ENCODE measurements around the gene C11orf87. TPM values are rescaled to one million over a fixed set of nuclear protein-coding genes. Genes with fewer than 3 reads are reported as not detected.

The C11orf87 gene
- total RNA-seq, result not detected in 2 replicates

GRCh38 chr11:109421981-109422869, at the start of gene C11orf87:
TSS of gene C11orf87 (plus strand) at chr11:109422190. CDS start at chr11:109423634, 1,444 bp downstream.
- FAIRE-seq, result no peak
- Histone ChIP-seq H3K27me3 (ENCODE audit: control insufficient read depth, insufficient read depth, low read length) (peaks cover 22% of the 10 kb centered on the region), H3K4me3 (ENCODE audit: low read depth, low read length) (peak within 1 kb of the TSS; percentile 9)

DNA sequence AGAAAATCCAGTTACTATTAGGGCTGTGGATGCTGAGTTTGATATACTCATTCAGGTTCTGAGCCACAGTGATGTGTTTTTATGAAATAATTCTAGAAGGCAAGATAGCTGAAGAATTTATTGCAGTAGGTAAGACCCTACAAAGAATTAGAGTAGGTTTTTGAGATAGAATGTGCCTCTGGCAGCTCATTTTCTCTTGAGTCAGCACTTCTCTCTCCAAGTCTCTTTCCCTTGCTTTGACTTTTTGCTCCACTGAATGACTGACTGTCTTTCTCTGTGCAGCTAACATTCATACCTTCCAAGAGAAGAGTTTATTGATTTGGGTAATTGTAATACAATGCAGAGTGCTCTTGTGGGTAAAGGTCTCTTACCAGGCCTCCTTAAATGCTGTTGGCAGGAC, 48.0 kb upstream of the C11orf87 start:
- H3K4me3 ChIP-seq (ENCODE audit: low read depth, low read length), result no peak overlapping the region
- no peaks in the 10 kb centered on the region for H3K27me3 ChIP-seq (ENCODE audit: control insufficient read depth, insufficient read depth, low read length)
- TF ChIP-seq, protein P1, sequence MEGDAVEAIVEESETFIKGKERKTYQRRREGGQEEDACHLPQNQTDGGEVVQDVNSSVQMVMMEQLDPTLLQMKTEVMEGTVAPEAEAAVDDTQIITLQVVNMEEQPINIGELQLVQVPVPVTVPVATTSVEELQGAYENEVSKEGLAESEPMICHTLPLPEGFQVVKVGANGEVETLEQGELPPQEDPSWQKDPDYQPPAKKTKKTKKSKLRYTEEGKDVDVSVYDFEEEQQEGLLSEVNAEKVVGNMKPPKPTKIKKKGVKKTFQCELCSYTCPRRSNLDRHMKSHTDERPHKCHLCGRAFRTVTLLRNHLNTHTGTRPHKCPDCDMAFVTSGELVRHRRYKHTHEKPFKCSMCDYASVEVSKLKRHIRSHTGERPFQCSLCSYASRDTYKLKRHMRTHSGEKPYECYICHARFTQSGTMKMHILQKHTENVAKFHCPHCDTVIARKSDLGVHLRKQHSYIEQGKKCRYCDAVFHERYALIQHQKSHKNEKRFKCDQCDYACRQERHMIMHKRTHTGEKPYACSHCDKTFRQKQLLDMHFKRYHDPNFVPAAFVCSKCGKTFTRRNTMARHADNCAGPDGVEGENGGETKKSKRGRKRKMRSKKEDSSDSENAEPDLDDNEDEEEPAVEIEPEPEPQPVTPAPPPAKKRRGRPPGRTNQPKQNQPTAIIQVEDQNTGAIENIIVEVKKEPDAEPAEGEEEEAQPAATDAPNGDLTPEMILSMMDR (IDR thresholded peaks at IDR 0.05; ENCODE audit: insufficient read depth, low read length, severe bottlenecking), result no peak
- FAIRE-seq (no peak), DNase-seq (ENCODE audit: low read depth) (no peak)
- H3K36me3 ChIP-seq (ENCODE audit: control insufficient read depth, insufficient read depth, low read length), result no peaks in the 10 kb centered on the region

More at GRCh38 chr11:109421981-109422869, at the start of gene C11orf87:
- no peak for DNase-seq (ENCODE audit: low read depth)
- H3K36me3 ChIP-seq (ENCODE audit: control insufficient read depth, insufficient read depth, low read length), result no peaks in the 10 kb centered on the region
- TF ChIP-seq, protein P1 (IDR thresholded peaks at IDR 0.05; ENCODE audit: insufficient read depth, low read length, severe bottlenecking), result no peak

- FAIRE-seq (no peak), DNase-seq (ENCODE audit: low read depth) (peak; percentile 18)
- H3K27me3 ChIP-seq (ENCODE audit: control insufficient read depth, insufficient read depth, low read length), result no peaks in the 10 kb centered on the region
These were observed 47.5 kb upstream of the C11orf87 start for GRCh38 chr11:109374441-109374840.

GRCh38 chr11:109377039-109377742, 44.8 kb upstream of the C11orf87 start:
- DNase-seq (ENCODE audit: low read depth) (no peak), FAIRE-seq (no peak)
- TF ChIP-seq, protein P1 (IDR thresholded peaks at IDR 0.05; ENCODE audit: insufficient read depth, low read length, severe bottlenecking), result no peak
- H3K27me3 ChIP-seq (ENCODE audit: control insufficient read depth, insufficient read depth, low read length), result no peaks in the 10 kb centered on the region
- H3K4me3 ChIP-seq (ENCODE audit: low read depth, low read length), result no peak overlapping the region
- H3K36me3 ChIP-seq (ENCODE audit: control insufficient read depth, insufficient read depth, low read length), result no peaks in the 10 kb centered on the region

More at GRCh38 chr11:109374441-109374840, 47.5 kb upstream of the C11orf87 start:
- TF ChIP-seq, protein P1 (IDR thresholded peaks at IDR 0.05; ENCODE audit: insufficient read depth, low read length, severe bottlenecking), result no peak
- H3K4me3 ChIP-seq (ENCODE audit: low read depth, low read length), result no peak overlapping the region
- no peaks in the 10 kb centered on the region for H3K36me3 ChIP-seq (ENCODE audit: control insufficient read depth, insufficient read depth, low read length)

GRCh38 chr11:109378034-109378433, 44.0 kb upstream of the C11orf87 start:
- TF ChIP-seq, protein P1 (IDR thresholded peaks at IDR 0.05; ENCODE audit: insufficient read depth, low read length, severe bottlenecking), result no peak
- Histone ChIP-seq H3K36me3 (ENCODE audit: control insufficient read depth, insufficient read depth, low read length) (no peaks in the 10 kb centered on the region), H3K4me3 (ENCODE audit: low read depth, low read length) (no peak overlapping the region), H3K27me3 (ENCODE audit: control insufficient read depth, insufficient read depth, low read length) (no peaks in the 10 kb centered on the region)
- DNase-seq (ENCODE audit: low read depth) (no peak), FAIRE-seq (no peak)

Measured in bronchial epithelial cell (primary cell).